Glomerular visceral epithelial cell (primary cell): ENCODE measurements around the gene ZNF804B.

ENCODE experiments used
- DNase-seq: peaks from one replicate; pipeline ENCODE4 v3.0.0-alpha.2; 2016; ENCODE audit errors: extremely low spot score

Gene ZNF804B

DNA sequence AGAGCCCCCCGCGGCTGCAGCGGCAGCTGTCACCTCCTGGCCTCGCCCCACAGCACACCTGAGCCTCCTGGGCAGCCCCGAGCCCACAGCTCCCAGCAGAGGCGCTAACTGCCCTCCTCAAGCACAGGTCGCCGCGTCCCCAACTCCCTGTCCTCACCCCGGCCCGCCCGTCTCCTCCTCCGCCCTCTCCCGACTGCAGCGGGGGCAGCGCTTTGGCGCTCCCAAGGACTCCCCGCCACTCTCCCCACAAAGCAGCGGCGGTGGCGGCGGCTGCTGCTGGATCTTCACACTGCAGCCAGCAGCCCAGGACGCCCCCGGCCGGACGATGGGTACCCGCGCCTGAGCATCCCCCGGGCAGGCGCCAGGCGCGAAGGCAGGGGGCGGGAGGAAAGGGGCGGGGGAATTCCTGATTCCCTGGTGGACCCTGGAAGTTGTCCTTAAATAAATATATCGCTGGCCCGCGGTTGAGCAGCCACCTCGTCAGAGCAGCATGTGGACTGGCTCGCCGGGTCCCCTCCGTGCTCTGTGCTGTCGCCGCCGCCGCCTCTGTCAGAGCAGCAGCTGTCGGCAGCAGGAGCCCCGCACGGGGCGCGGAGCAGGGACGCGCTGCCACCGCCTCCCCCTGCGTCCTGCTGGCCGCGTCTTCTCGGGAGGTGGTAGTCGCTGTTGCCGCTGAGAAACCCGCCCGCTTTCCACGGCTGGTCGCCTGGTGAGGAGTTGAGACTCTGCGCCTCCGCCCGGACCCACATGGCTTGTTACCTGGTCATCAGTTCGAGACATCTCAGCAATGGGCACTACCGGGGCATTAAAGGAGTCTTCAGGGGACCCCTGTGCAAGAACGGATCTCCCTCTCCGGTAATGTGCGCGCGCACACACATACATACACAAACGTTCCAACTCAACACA lies at the start of gene ZNF804B:
ZNF804B (plus strand) TSS at position 471 of the 906 bp plus-strand sequence; CDS start at position 748, 277 bp downstream.
- no peak for DNase-seq

DNA sequence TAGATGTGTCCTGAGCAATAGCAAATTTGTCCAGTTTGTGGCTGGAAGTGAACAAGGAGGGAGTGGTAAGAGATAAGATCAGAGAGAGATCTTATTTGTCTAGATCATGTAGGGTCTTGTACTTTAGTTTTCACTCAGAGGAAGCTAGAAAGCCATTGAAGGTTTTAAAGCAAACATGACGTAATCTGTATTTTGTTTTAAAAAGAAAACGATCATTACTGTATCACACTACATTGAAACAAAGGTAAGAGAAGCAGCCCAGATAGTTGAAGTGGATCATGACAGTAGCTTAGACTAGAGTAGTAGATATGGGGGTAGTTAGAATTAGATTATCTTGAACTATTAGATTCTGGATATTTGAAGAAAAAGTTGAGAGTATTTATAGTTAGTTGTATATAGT lies 23.6 kb upstream of the ZNF804B start:
- DNase-seq, result no peak

DNA sequence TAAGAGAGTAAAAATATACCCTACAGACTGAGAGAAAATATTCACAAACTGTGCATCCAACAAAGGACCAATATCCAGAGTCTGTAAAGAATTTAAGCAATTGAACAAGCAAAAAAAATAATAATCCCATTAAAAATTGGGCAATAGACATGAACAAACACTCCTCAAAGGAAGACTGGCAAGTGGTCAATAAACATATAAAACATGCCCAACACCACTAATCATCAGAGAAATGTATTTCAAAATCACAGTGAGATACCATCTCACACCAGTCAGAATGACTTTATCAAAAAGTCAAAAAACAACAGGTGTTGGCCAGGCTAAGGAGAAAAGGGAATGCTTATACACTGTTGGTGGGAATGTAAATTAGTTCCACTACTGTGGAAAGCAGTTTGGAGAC lies 21.9 kb upstream of the ZNF804B start:
- DNase-seq, result no peak

DNA sequence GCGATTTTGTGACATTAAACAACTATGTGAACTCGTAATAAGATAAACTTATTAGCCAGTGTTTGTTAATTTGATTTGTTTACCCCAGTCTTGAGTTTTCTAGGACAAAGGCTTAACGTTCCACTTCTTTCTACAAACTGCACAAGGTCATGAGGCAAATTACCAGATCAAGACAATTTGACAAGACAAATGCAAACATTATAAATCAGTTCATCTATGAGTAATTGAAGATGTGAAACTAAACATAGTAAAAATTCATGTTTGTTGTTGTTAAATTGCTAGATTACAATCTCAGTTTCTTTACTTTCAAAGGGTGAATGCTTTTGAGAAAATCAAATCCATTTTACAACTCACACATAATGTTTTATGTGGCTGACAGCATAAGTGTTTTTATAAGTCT lies 13.4 kb upstream of the ZNF804B start:
- DNase-seq, result no peak

DNA sequence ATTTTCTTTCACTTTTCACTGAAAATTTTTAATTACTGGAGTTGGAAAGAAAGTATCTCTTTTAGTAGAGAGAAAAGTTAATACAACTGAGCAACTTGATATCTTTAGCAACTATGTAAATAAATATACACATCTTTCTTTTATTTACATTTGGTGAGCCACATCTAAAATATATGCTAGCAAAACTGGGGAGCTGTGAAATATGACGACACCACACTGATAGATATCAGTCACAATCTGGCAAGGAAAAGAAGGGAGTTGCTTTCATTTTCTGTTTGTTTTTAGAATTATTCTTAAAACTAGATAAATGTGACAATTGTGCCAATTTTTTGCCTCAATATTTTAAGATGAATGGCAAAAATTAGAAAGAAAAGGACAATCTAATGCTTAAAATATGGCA lies 2.7 kb upstream of the ZNF804B start:
- DNase-seq, result no peak

DNA sequence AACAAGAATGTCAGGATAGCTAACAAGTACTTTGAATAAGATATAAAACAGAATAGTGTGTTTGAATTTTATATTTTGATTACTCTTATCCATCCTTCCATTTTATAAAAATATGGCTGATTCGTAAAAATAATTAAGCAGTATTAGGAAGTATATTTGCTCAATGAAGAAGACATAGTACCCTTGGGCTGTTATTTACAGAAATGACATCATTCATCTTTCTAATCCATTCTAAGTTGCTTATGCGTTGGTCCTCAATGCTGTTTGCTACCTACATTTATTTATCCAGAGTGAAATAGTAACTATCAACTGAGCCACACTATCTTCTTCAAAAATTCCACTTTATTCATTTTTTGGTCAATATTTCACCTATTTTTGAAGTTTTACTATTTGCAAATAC lies 2.1 kb upstream of the ZNF804B start:
- DNase-seq, result no peak

DNA sequence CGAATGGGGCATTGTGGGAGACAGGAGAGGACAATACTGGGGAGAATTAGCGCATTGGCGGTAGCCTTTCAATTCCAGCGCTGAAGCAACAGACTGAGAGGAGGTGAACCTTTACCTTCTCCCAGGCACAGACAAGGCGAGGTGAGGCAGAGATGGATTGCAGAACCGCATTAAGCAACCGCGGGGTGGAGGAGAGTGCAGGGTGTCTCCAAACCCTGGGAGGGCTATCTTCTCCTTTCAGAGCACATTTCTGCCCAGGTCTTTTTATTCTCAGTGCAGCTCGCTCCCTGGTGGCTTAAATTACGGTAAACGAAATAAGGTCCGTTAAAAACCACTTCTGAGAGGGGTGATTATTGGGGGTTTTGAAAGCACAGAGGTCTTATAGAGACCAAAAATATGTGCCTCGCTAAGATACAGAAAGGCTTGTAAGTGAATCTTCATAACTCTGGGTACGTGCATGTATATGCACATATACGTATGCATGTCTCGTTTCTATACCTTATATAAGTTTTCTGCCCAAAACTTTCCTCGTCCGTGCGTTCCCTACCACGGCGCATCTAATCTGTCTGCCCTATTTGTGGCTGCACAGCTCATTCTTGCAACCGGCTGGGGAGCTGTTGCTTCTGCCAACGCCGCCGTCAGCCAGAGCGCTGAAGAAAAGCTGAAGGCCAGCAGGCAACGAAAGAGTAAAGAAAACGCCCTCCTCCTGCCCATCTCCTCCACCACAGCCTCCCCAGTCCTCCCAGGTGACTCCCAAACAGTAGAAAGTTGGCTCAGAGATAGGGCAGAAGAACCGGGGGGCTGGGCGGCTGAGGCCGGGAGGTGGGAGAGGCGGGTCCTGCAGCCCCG lies 895 bp upstream of the ZNF804B start:
- DNase-seq, result peak; percentile 5

DNA sequence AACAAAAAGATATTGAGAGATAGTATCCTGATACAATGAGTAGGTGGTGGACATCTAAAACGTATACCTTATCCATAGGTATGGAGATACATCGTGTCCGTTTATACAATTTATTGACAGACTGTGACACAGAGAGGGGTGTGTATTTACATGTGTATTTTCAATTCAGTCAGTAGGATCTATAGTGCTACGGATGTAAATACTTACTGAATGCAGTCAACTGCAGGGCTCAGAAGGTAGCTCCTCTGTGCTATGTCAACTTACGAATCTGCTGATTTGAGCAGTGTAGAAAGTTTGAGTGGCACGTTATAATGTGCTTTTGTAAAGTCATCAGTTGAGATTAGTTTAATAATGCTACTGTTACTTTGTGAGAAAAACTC lies 626 bp downstream of the ZNF804B start:
- DNase-seq, result no peak

DNA sequence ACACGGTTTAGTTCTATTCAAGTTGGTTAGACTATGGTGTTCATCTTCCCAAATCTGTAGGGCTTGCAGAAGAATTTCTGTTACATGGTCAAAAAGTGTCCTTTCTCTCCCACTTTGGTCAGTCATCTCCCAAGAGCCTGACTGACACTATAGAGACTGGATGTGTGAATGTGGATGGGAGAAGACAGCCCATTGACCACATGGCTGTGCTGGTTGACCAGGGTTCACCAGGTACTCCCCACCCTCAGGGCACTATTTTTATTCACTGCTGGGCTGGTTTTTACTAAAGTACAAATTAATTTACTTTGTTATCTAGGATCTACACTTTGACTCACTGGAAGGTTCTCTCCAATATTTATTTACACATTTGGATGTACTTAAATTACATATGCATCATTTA lies 2.3 kb downstream of the ZNF804B start:
- no peak for DNase-seq

DNA sequence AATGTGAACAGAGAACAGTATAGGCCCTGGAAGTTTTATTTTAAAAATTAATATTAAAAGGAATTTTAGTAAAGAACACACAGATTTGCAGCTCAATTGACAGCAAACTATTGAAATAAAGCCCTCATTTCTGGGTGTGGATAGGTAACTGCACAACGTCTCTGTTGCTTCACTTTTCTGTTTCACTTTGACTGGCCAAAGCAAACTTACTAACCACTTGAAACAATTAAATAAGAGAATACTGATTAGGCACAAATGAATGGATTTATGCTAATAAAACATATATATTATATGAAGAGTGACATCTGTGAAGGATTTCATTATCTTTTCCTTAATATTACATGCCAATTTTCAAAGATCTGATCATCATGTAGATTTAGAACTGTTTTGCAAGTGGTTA lies 11.9 kb downstream of the ZNF804B start:
- DNase-seq, result no peak

DNA sequence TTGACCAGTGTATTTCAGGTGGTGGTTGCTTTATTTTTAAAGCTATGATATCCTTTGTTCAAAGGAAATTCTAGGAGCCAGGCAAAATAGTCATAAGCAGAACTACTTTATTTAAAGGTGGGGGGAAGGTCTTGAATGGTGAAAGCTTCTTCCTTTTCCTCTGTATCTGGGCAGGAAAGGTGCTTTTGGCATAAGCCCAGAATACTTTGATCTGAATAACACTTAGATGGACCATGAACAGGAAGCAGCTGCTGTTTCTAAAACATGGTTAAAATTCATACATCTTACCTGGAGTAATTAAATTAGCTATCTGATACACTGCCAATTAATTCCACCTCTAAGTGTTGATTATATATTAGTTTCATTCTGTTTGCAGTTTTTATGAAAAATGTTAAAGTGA lies 13.3 kb downstream of the ZNF804B start:
- no peak for DNase-seq

DNA sequence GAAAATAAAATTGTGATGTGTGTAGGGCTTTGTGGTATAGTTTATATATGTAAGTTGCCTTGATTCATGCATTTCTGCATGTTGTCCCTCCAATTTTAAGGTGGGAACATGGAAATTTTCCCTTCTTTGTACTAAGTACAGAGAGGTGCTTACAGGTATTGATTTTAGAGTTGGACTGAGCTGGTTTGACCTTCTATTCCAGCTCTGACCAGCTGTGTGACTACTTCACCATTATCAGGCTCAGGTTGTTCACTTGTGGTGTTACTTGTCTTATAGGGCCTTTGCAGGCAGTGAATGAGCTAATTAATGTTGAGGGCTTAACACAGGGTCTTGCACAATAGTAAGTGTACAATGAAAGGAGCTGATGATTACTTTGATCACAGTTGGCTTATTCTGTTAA lies 16.3 kb downstream of the ZNF804B start:
- no peak for DNase-seq

DNA sequence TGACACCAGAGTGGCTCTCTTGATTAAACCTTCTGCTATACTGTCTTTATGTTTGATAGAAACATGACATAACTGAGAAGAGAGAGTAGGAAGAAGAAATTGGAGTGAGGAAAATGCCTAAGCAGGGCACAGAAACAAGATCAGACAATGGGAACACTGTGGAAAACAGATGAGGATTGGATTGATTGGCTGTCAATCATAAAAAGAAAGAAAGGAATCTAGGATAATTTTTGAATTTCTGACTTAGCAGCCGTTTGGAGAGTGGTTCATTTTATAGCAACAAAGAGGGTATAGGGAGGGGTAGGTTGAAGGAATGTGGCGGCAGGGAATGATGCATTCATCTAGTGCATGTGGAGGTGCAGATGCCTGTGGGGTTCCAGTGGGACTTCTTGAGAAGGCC lies 28.3 kb downstream of the ZNF804B start:
- no peak for DNase-seq

DNA sequence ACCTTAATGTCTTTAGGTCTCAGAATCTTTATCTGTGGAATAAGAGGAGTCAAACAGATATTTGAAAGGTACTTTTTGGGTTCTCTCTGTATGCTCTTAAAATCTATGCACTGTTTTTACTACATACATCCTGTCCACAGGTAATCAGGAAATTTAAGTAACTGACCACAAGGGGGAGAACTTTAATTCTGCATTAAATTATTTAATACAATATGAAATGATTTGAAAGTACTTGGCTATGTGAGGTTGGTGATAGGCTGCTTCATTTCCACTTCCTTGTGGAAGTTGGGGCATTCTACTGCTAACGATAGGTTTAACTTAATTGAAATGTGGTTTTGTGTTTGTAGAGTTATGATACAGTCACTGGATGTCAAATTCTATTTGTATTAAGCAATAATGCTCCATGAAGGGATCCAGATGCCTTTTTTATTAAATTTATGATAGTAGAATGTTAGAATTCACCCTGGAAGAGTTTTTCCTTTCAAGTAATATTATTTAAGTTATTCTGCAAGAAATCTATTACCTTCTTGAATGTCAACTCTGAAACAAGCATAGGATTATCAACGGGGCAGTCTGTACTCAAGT lies 30.1 kb downstream of the ZNF804B start:
- peak; percentile 6 for DNase-seq

DNA sequence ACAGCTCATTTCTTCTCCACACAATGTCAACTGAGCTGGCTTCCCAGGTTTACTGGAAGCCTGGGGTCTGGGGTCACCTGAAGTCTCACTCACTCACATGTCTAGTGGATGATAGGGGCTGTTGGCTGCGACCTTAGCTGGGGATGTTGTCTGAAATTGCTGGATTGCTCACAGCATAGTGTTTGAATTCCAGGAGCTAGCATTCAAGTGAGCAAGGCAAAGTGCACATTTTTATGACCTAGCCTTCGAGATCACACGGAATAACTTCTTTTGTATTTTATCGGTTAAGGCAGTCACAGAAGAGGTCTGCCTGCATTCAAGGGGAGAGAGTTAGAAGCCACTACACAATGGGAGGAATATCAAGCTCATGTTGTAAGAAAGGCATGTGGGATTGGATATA lies 32.4 kb downstream of the ZNF804B start:
- no peak for DNase-seq

DNA sequence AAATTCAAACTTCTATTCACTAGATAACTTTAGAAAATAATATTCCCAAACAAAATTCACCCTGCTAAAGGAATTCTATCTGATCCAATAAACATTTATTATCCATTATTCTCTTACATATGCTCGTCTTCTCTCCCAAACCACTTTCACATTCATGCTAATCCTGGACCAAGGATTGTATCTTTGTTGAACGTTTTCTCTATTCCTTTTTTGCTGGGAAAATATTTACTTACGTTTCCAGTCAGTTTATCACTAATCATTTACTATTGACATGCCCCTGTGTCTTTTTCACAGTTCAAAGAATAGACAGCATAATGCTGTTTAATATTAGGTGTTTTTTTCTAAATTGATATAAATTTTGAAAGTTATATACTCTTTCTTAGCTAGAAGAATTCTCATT lies 32.9 kb downstream of the ZNF804B start:
- no peak for DNase-seq

DNA sequence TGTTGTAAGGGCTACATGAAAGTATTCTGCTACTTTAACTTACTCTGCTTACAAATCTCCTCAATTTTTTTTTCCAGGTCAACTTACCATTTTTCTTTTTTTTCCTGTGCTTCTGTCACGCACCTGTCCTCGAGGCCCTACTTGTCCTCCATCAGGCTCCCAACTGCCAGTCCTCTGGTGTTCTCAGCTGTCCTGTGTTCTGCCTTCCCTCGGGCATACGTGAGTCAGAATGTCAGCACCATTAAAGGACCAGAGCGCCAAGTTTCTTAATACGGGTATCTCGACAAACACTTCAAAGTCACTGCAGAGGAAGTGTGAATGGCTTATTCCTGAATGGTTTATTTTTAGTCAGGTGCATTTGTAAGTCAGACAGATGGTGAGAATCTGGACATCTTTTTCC lies 36.1 kb downstream of the ZNF804B start, which contains the start of gene TEX47:
TEX47 (minus strand) TSS at position 185 of the 400 bp plus-strand sequence. CDS start 795 bp downstream, outside the sequence.
- DNase-seq, result no peak

DNA sequence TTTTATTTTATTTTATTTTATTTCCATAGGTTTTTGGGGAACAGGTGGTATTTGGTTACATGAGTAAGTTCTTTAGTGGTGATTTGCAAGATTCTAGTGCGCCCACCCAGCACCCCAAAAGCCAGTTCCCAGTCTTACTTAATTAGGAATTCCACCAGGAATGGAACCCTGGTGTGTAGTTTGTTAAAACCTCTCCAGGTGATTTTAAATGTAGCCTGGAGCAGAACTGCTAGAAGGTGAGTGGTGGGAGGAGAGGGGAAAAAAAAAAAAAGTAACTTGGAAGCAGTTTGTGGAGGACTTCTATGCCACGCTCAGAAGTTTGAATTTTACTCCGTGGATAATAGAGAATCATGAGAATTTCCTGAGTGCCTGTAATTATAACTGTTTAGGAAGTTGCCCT lies 41.5 kb downstream of the ZNF804B start:
- no peak for DNase-seq

DNA sequence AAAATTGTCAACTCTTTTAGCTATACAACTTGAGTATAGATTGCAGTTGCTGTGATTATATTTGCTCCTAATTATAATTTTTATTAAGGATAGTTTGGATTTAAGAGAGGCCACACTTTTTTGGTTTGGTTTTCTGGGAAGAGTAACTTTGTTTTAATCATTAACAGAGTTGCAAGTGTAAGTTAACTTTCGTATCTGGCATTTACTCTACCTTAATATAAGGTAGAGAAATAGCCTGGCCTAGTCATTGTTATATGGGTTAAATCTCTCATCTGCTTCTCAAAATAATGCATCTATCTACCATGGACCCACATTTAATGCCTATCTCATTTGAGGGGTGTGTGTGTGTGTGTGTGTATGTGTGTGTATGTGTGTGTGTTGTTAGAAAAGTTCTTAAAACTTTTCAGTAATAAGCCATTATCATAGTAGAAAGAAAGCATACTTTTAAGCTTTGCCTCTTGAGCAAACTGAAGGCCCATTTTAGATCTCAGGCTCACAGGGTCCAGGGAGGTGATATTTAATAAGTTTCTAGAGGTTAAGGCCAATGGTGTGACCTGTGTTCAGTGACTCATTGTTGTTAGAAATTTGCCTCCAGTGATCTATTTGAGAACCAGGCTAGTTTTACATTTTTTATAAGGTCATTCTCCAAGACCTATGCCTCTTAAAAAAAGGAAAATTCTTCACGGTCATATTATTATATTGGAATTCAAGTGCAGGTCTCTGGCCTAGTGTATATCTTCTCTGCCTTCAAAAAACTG lies 47.0 kb downstream of the ZNF804B start:
- DNase-seq, result peak; percentile 0

DNA sequence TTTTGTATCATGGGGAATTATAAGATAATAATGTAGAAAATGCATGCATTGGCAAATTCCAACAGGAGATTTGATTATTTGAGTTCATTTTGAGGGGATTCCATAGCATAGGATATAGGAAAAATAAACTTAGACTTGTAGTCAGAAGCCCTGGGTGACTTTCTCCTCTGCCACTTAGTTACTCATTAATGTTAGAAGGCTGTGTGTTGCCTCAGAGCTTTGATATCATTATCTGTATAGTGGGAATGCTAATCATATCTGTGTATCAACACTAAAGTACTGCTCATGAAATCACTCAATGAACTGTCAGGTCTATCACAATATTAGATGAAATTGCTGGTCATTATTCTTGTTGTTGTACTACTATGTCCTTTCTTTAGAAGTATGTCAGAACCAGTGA lies 59.1 kb downstream of the ZNF804B start:
- no peak for DNase-seq

DNA sequence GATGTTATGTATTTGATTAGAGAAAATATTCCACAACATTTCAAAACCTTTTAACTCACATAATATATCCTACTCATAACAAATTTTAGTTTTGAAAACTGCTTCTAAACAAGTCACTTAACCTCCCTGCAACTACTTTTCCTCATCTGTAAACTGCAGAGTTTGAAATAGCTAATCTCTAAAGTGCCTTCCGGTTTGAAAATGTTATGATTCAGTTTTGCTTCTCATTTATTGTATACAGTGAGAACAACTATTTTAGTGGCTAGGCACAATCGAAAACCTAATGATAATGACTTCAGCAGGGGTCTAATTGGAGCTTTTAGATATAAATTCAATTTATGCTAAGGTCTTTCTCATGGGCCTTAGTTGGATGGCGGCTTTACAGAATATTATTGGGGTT lies 66.7 kb downstream of the ZNF804B start:
- DNase-seq, result no peak
